Common myeloid progenitor, CD34-positive (primary cell): Measurements from ENCODE around the gene SEMA4D.

Experiments used
- CTCF ChIA-PET: fragments of 350-600 bp; sonication (Branson Sonifier 250); formaldehyde crosslinking; loops from one replicate; lab custom pipeline; 2021; ENCODE audit warnings: antibody characterized with exemption; lab: Charles Lee
- POLR2A ChIA-PET: fragments of 350-600 bp; sonication (Branson Sonifier 250); formaldehyde crosslinking; loops from one replicate; lab custom pipeline; 2021; ENCODE audit warnings: antibody characterized with exemption; lab: Charles Lee
- DNase-seq, 3 donors: peaks; one replicate each; pipeline versions ENCODE4 v3.0.0 to v3.0.0-alpha.2; 2013
- H3K27ac ChIP-seq, 2 experiments: 1 replicate in 1 of 2; 2 replicates in 1 of 2; pipeline ENCODE4 v1.7.0; 2013; ENCODE audit warnings: inconsistent platforms in 2 of 2, low read length in 2 of 2, mild to moderate bottlenecking in 2 of 2, low read depth in 1 of 2, moderate library complexity in 1 of 2; ENCODE audit not compliant: severe bottlenecking in 2 of 2, insufficient read depth in 1 of 2, poor library complexity in 1 of 2
- H3K27me3 ChIP-seq, 5 experiments: replicated peaks in 2 of 5; 1 replicate in 3 of 5; 2 replicates in 2 of 5; pipeline versions ENCODE4 v1.6.1 to v1.7.0; 2013; ENCODE audit warnings: low read length in 4 of 5, mild to moderate bottlenecking in 2 of 5, moderate library complexity in 2 of 5, inconsistent platforms in 1 of 5; ENCODE audit not compliant: insufficient read depth in 5 of 5, control insufficient read depth in 4 of 5
- H3K36me3 ChIP-seq, 4 experiments: 1 replicate in 2 of 4; 2 replicates in 2 of 4; pipeline versions ENCODE4 v1.6.1 to v1.7.0; 2013; ENCODE audit warnings: low read length in 3 of 4, control low read depth in 1 of 4, mild to moderate bottlenecking in 1 of 4; ENCODE audit not compliant: control insufficient read depth in 4 of 4, insufficient read depth in 4 of 4
- H3K4me1 ChIP-seq, 4 experiments: 1 replicate in 3 of 4; 2 replicates in 1 of 4; pipeline versions ENCODE4 v1.6.1 to v1.7.1; 2013; ENCODE audit warnings: low read length in 3 of 4, mild to moderate bottlenecking in 3 of 4, control low read depth in 1 of 4, inconsistent platforms in 1 of 4, moderate library complexity in 1 of 4; ENCODE audit not compliant: control insufficient read depth in 4 of 4, insufficient read depth in 4 of 4; ENCODE audit errors: control extremely low read depth in 1 of 4
- H3K4me3 ChIP-seq, 7 experiments: 1 replicate in 4 of 7; 2 replicates in 3 of 7; pipeline versions ENCODE4 v1.5.1 to v1.7.0; 2013; ENCODE audit warnings: mild to moderate bottlenecking in 7 of 7, low read length in 6 of 7, moderate library complexity in 6 of 7, inconsistent platforms in 2 of 7, low read depth in 2 of 7, control low read depth in 1 of 7; ENCODE audit not compliant: insufficient read depth in 4 of 7, control insufficient read depth in 1 of 7; ENCODE audit errors: extremely low read depth in 1 of 7
- H3K9me3 ChIP-seq, 5 experiments: 1 replicate in 4 of 5; 2 replicates in 1 of 5; pipeline versions ENCODE4 v1.6.1 to v1.7.1; 2013; ENCODE audit warnings: low read length in 4 of 5, mild to moderate bottlenecking in 2 of 5, inconsistent platforms in 1 of 5, low read depth in 1 of 5, moderate library complexity in 1 of 5; ENCODE audit not compliant: control insufficient read depth in 4 of 5, insufficient read depth in 2 of 5; ENCODE audit errors: control extremely low read depth in 1 of 5
- WGBS: methylation state at CpG from one replicate; pipeline ENCODE4 v1.1.5; 2013; ENCODE audit not compliant: insufficient coverage; 5-methylcytosine and 5-hydroxymethylcytosine counted together

The SEMA4D gene

GRCh38 chr9:89526667-89527066 is 28.8 kb upstream of the SEMA4D start:
- DNase-seq = no peak
- ChIA-PET POLR2A (no interaction called here), CTCF (interaction anchor here (1.0 to 5.3 kb wide), 2 partner anchors 22 to 28 kb away, joined by 3 to 41 read pairs; partner anchors contain the start of gene SEMA4D)
- WGBS = 100% methylated on average over 3 of the region's 3 CpGs
- Histone ChIP-seq H3K27ac (no peak overlapping the region), H3K27me3 (no peaks in the 10 kb centered on the region), H3K4me1 (peaks cover 31 to 95% (median 66%) of the 10 kb centered on the region in 4 experiments), H3K9me3 (peaks cover 0 to 9% (median 4%) of the 10 kb centered on the region in 5 experiments), H3K4me3 (no peak overlapping the region), H3K36me3 (no peaks in the 10 kb centered on the region)

- H3K27me3 ChIP-seq = no peaks in the 10 kb centered on the region
- peaks cover 31 to 98% (median 68%) of the 10 kb centered on the region in 4 experiments for H3K4me1 ChIP-seq
- ChIA-PET CTCF (interaction anchor here (1.0 to 1.3 kb wide), 2 partner anchors 15 to 23 kb away, joined by 3 to 7 read pairs; no protein-coding TSS in a partner anchor), POLR2A (no interaction called here)
- H3K4me3 ChIP-seq = no peak overlapping the region
- no peak overlapping the region for H3K27ac ChIP-seq
- DNase-seq = peak; percentile 54 to 89 (median 85)
- H3K36me3 ChIP-seq = no peaks in the 10 kb centered on the region
- peaks cover 0 to 9% (median 4%) of the 10 kb centered on the region in 5 experiments for H3K9me3 ChIP-seq
- 71% methylated on average over 18 of the region's 24 CpGs for WGBS
Observed at GRCh38 chr9:89525446-89526374, 27.8 kb upstream of the SEMA4D start.

GRCh38 chr9:89524963-89525362 is 27.1 kb upstream of the SEMA4D start:
- WGBS = 91% methylated on average over 6 of the region's 6 CpGs
- ChIA-PET POLR2A (no interaction called here), CTCF (interaction anchor here (1.0 to 1.3 kb wide), 2 partner anchors 15 to 24 kb away, joined by 3 to 7 read pairs; no protein-coding TSS in a partner anchor)
- DNase-seq = no peak
- Histone ChIP-seq H3K4me1 (peaks cover 31 to 98% (median 70%) of the 10 kb centered on the region in 4 experiments), H3K4me3 (no peak overlapping the region), H3K27me3 (no peaks in the 10 kb centered on the region), H3K36me3 (no peaks in the 10 kb centered on the region), H3K9me3 (peaks cover 0 to 9% (median 4%) of the 10 kb centered on the region in 5 experiments), H3K27ac (no peak overlapping the region)

- DNase-seq = peak in 2 of 3 donors; percentile 45 to 60
- no peak overlapping the region for H3K27ac ChIP-seq
- WGBS = 100% methylated on average over 1 of the region's 3 CpGs
- H3K4me1 ChIP-seq = peaks cover 31 to 98% (median 68%) of the 10 kb centered on the region in 4 experiments
- no peaks in the 10 kb centered on the region for H3K27me3 ChIP-seq
- no peaks in the 10 kb centered on the region for H3K36me3 ChIP-seq
- POLR2A ChIA-PET = no interaction called here
- peaks cover 0 to 9% (median 4%) of the 10 kb centered on the region in 5 experiments for H3K9me3 ChIP-seq
- H3K4me3 ChIP-seq = no peak overlapping the region
- CTCF ChIA-PET = interaction anchor here (0.9 to 1.9 kb wide), 2 partner anchors 11 to 25 kb away, joined by 4 to 12 read pairs; no protein-coding TSS in a partner anchor
Observed at GRCh38 chr9:89523948-89524347, 26.0 kb upstream of the SEMA4D start.

- Histone ChIP-seq H3K4me3 (peak overlapping the region in 1 of 7 experiments; percentile 12), H3K36me3 (no peaks in the 10 kb centered on the region), H3K27me3 (no peaks in the 10 kb centered on the region), H3K4me1 (peaks cover 31 to 97% (median 69%) of the 10 kb centered on the region in 4 experiments), H3K27ac (no peak overlapping the region), H3K9me3 (peaks cover 0 to 6% (median 0%) of the 10 kb centered on the region in 5 experiments)
- POLR2A ChIA-PET = no interaction called here
- peak in 1 of 3 donors; percentile 50 for DNase-seq
- 39% methylated on average over 2 of the region's 2 CpGs for WGBS
- CTCF ChIA-PET = interaction anchor here (0.7 to 3.1 kb wide), 7 partner anchors 9 to 98 kb away, joined by 3 to 12 read pairs (median 4); no protein-coding TSS in a partner anchor
Observed at GRCh38 chr9:89522959-89523285, 25.0 kb upstream of the SEMA4D start.

GRCh38 chr9:89522261-89522958 is 24.5 kb upstream of the SEMA4D start:
- Histone ChIP-seq H3K27ac (peak overlapping the region in 1 of 2 experiments; percentile 59), H3K4me1 (peaks cover 31 to 91% (median 69%) of the 10 kb centered on the region in 4 experiments), H3K9me3 (peaks cover 0 to 3% (median 0%) of the 10 kb centered on the region in 5 experiments), H3K27me3 (no peaks in the 10 kb centered on the region), H3K36me3 (no peaks in the 10 kb centered on the region), H3K4me3 (peak overlapping the region in 2 of 7 experiments; percentile 19 to 53)
- POLR2A ChIA-PET = interaction anchor here (0.6 kb wide), 1 partner anchor 33 kb away, joined by 3 read pairs; no protein-coding TSS in a partner anchor
- DNase-seq = peak; percentile 85 to 97 (median 94)
- 10% methylated on average over 9 of the region's 11 CpGs for WGBS
- CTCF ChIA-PET = interaction anchor here (0.9 to 3.1 kb wide), 7 partner anchors 9 to 62 kb away, joined by 3 to 12 read pairs (median 4); no protein-coding TSS in a partner anchor
